ENCODE measurements around the gene SYT9.
"Not testable (repeated sequence)": the region's sequence is repeated elsewhere in the genome, so short reads cannot be mapped to it uniquely, and the experiment has no call there.

SYT9 gene

GRCh38 chr11:7515447-7515886, 263.8 kb downstream of the SYT9 start:
- H3K4me1 ChIP-seq (ENCODE audit: control insufficient read depth in 5 of 5, insufficient read depth in 5 of 5, low read length in 5 of 5): peaks cover 11 to 59% (median 39%) of the 10 kb centered on the region in 5 donors
- H3K36me3 ChIP-seq (ENCODE audit: control insufficient read depth in 5 of 5, insufficient read depth in 5 of 5, low read length in 5 of 5): no peaks in the 10 kb centered on the region
- H3K27me3 ChIP-seq (ENCODE audit: control insufficient read depth in 5 of 5, insufficient read depth in 4 of 5, low read length in 5 of 5): no peaks in the 10 kb centered on the region
- no peaks in the 10 kb centered on the region for H3K9me3 ChIP-seq (ENCODE audit: control insufficient read depth in 5 of 5, low read length in 5 of 5)
- no peak overlapping the region for H3K9ac ChIP-seq (ENCODE audit: low read length in 5 of 5)
- peak overlapping the region in 2 of 5 donors; percentile 14 to 27 for H3K4me3 ChIP-seq (ENCODE audit: low read depth in 1 of 5, low read length in 5 of 5)
- no peak overlapping the region for H3K27ac ChIP-seq (ENCODE audit: low read depth, low read length)

GRCh38 chr11:7516475-7516874, 264.8 kb downstream of the SYT9 start:
- Histone ChIP-seq H3K27me3 (ENCODE audit: control insufficient read depth in 5 of 5, insufficient read depth in 4 of 5, low read length in 5 of 5) (no peaks in the 10 kb centered on the region), H3K4me3 (ENCODE audit: low read depth in 1 of 5, low read length in 5 of 5) (no peak overlapping the region), H3K27ac (ENCODE audit: low read depth, low read length) (no peak overlapping the region), H3K9ac (ENCODE audit: low read length in 5 of 5) (no peak overlapping the region), H3K9me3 (ENCODE audit: control insufficient read depth in 5 of 5, low read length in 5 of 5) (no peaks in the 10 kb centered on the region), H3K4me1 (ENCODE audit: control insufficient read depth in 5 of 5, insufficient read depth in 5 of 5, low read length in 5 of 5) (peaks cover 11 to 62% (median 40%) of the 10 kb centered on the region in 5 donors), H3K36me3 (ENCODE audit: control insufficient read depth in 5 of 5, insufficient read depth in 5 of 5, low read length in 5 of 5) (no peaks in the 10 kb centered on the region)

- peaks cover 9 to 62% (median 36%) of the 10 kb centered on the region in 5 donors for H3K4me1 ChIP-seq (ENCODE audit: control insufficient read depth in 5 of 5, insufficient read depth in 5 of 5, low read length in 5 of 5)
- not testable (repeated sequence) for H3K9ac ChIP-seq (ENCODE audit: low read length in 5 of 5); H3K27me3 ChIP-seq (ENCODE audit: control insufficient read depth in 5 of 5, insufficient read depth in 4 of 5, low read length in 5 of 5); H3K36me3 ChIP-seq (ENCODE audit: control insufficient read depth in 5 of 5, insufficient read depth in 5 of 5, low read length in 5 of 5); H3K9me3 ChIP-seq (ENCODE audit: control insufficient read depth in 5 of 5, low read length in 5 of 5); H3K27ac ChIP-seq (ENCODE audit: low read depth, low read length); H3K4me3 ChIP-seq (ENCODE audit: low read depth in 1 of 5, low read length in 5 of 5)
These were observed 266.0 kb downstream of the SYT9 start for GRCh38 chr11:7517743-7518142.
